Left forelimb (tissue), 1 donor: ENCODE data around the gene ZRANB3.
"Not testable (repeated sequence)": the region's sequence is repeated elsewhere in the genome, so short reads cannot be mapped to it uniquely, and the experiment has no call there.

ENCODE experiments used
- DNase-seq: peaks from one replicate; pipeline ENCODE4 v3.0.0-alpha.2; 2018; ENCODE audit warnings: low spot score

ZRANB3 gene

DNA sequence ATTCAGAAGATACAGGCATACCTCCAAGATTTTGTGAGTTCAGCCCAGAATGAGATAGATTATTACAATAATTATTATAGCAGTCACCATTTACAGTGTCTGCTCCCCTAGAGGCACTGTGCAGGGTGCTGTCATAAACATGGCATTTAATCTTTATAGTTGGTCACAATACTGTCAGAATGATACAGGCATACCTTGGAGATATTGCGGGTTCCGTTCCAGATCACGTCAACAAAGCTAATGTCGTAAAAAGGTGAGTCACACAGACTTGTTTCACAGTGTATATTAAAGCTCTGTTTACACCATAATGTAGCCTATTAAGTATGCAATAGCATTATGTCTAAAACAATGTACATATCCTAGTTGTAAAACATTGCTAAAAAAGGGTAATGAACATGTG is 45.6 kb downstream of the ZRANB3 start:
- DNase-seq, result no peak

DNA sequence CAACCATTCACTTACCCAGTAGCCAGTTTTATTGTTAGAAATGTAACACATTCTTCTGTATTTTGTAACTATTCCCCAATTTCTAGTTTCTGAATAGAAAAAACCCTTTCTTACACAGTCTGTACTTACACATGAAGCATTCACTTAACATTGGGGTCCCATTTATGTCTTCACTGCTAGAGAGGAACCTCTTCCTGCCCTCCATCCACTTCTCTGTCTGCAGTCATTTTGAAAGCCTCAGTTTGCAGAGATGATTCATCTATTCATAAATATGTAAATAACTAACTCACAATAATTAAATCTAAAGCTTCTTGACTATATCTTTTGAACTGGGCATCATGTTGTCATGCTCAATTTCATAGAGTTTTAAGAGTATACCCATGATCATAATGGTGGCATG is 55.9 kb downstream of the ZRANB3 start:
- no peak for DNase-seq

DNA sequence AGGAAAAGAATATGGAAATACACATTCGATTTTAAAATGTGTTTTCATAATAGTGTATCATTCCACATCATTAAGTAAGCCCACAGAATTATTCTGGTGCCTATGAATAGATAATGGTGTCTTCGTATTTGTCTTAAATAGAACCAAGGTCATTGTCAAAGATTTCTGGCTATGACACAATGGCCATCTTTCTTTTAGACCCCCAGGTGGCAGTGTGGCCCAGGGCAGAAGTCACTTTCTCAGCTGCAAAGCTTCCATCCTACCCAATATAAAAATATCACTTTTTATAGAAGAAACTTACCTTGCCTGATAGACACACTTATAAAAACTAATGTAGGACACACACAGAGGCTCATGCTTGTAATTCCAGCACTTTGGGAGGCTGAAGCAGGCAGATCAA is 57.5 kb downstream of the ZRANB3 start:
- no peak for DNase-seq

DNA sequence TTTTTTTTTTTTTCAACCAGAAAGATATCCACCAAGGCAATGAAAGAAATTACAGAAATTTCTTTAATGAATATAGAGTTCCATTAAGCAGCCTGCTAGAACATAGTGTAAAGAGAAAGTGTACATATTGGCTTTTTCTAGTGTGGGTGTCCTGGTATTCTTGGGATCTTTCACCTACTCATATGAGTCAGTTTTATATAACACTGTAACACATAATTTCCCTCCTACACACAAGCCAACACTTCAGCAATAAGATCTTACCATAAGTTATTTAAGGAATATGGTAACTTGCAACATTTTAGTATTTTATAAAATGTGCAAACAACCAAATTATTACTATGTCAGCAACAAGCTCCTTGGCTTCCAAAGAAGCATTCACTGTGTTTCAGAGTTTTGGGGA is 59.9 kb downstream of the ZRANB3 start:
- no peak for DNase-seq

DNA sequence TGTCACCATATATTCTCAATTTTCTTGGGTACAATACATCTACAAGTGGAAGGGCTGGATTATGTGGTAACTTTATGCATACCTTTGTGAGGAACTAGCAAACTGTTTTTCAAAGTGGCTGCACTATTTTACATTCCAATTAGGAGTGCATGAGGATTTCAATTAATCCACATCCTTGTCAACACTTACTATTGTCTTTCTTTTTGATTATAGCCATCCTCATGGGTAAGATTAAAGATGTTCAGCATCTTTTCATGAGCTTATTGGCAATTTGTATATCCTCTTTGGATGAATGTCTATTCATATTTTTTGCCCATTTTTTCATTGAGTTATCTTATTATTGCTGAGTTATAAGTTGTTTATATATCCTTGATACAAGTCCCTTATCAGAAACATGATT is 73.7 kb downstream of the ZRANB3 start:
- DNase-seq, result no peak

DNA sequence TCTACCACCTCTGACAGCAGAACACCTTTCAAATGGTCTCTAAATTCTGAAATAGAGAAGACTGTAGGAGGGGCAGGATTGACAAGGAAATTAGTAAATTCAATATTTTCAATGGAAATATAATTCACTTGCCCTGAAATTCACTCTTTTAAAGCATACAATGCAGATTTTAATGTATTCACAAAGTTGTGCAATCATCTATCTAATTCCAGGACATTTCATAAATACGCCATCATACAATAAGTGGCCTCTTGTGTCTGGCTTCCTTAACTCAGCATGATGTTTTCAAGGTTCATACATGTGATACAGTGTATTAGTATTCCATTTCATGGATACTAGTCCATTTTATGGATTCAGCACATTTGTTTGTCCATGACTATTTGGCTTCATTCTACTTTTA is 74.2 kb downstream of the ZRANB3 start:
- no peak for DNase-seq

DNA sequence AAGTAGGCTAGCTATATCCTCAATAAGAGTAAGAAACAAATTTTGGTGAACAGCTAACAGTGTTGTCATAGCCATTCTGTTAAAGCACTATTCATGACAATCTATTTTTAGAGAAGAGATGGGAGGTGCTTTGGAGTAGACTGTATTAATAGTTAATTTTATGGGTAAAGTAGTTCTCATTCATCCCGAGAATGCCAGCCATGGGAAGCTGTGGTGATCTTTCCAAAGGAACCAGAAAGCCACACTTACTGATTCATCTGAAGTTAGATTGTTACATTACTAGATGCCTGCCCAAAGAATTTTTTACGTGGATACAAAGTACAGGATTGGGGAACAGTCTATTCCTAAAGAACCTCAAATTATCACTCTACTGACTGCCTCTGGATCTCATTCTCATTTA is 74.6 kb downstream of the ZRANB3 start:
- no peak for DNase-seq

DNA sequence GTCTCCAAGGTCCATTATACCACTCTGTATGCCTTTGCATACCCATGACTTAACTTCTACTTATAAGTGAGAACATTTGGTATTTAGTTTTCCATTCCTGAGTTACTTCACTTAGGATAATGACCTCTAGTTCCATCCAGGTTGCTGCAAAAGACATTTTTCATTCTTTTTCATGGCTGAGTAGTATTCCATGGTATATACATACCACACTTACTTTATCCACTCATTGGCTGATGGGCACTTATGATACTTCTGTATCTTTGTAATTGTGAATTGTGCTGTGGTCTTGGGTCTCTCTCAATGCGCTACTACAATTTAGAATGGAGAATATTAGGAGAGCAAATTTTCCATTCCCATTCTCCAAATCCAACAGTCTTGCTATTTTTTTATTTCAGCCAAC is 76.4 kb downstream of the ZRANB3 start:
- no peak for DNase-seq

DNA sequence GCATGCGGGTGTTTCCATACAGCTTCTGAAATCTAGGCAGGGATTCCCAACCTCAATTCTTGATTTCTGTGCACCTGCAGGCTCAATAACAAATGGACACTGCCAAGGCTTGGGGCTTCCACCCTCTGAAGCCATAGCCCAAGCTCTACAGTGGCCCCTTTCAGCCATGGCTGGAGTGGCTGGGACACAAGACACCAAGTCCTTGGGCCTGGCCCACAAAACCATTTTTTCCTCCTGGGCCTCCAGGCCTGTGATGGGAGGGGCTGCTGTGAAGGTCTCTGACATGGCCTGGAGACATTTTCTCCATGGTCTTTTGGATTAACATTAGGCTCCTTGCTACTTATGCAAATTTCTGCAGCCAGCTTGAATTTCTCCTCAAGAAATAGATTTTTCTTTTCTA is 78.0 kb downstream of the ZRANB3 start:
- DNase-seq, result not testable (repeated sequence)

DNA sequence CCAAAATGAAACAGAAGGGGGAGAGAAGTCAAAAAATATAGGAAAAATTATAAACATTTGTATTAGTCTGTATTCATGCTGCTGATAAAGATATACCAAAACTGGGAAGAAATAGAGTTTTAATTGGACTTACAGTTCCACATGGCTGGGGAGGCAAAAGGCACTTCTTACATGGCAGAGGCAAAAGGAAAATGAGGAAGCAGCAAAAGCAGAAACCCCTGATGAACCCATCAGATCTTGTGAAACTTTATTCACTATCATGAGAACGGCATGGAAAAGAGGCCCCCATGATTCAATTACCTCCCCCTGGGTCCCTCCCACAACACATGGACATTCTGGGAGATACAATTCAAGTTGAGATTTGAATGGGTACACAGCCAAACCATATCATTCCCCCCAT is 79.1 kb downstream of the ZRANB3 start:
- no peak for DNase-seq

DNA sequence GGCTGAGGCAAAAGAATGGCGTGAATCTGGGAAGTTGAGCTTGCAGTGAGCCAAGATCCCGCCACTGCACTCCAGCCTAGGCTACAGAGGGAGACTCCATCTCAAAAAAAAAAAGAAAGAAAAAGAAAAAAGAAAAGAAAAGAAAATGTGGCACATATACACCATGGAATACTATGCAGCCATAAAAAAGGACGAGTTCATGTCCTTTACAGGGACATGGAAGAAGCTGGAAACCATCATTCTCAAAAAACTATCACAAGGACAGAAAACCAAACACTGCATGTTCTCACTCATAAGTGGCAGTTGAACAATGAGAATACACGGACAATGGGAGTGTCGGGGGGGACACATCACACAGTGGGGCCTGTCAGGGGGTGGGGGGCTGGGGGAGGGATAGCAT is 88.0 kb downstream of the ZRANB3 start:
- not testable (repeated sequence) for DNase-seq

DNA sequence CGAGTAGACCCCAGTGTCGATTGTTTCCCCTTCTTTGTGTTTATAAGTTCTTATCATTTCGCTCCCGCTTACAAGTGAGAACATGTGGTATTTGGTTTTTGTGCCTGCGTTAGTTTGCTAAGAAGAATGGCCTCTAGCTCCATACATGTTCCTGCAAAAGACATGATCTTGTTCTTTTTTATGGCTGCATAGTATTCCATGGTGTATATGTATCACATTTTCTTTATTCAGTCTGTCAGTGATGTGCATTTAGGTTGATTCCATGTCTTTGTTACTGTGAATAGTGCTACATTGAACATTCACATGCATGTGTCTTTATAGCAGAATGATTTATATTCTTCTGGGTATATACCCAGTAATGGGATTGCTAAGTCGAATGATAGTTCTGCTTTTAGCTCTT is 95.9 kb downstream of the ZRANB3 start:
- DNase-seq, result not testable (repeated sequence)

DNA sequence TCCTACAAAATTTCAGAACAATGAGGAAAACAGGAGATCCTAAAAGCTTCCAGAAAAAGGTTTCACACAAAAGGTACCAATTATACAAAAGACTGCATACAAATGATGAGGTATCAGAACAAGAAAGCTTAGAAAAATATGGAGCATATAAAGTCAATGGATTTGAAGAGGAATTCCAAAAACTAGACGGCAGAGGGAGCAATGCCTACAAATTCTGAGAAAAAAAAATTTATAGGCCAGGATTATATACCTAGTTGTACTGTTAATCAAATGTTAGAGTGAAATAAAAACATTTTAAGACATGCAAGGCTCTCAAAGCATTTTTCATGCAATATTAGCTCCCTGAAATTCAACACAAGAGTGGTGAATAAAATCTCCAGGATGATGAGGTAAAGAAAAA is 106.2 kb downstream of the ZRANB3 start:
- no peak for DNase-seq

DNA sequence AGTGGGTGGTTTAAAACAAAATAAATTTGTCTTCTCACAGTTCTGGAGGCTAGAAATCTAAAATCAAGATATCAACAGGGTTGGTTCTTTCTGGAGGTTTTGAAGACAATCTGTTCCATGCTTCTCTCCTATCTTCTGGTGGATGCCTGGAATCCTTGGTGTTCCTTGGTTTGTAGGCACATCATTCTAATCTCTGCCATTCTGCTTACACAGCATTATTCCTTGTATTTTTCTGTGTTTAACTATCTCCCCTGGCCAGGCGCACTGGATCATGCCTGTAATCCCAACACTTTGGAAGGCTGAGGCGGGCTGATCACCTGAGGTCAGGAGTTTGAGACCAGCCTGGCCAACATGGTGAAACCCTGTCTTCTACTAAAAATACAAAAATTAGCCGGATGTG is 108.1 kb downstream of the ZRANB3 start:
- no peak for DNase-seq

DNA sequence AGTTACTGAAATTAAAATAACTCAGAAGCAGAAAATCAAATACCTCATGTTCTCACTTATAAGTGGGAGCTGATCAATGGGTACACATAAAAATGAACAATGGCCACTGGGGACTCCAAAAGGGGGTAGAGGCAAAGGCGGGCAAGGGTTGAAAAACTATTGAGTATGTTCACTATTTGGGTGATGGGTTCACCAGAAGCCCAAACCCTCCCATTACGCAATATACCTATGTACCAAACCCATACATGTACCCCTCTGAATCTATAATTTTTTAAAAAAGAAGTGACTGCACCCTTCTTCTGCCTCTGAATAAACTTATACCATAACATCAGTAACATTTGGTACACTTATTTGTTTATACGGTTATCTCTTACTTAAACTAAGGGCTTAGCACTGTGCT is 119.4 kb downstream of the ZRANB3 start:
- no peak for DNase-seq

DNA sequence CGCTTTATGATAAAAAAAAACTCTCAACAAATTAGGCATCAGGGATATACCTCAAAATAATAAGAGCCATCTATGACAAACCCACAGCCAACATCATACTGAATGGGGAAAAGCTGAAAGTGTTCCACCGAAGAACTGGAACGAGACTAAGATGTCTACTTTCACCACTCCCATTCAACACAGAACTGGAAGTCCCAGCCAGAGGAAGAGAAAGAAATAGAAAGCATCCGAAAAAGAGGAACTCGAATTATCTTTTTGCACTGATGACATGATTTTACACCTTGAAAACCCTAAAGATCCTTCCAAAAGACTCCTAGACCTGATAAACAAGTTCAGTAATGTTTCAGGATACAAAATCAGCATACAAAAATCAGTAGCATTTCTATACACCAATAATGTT is 121.6 kb downstream of the ZRANB3 start:
- DNase-seq, result no peak

DNA sequence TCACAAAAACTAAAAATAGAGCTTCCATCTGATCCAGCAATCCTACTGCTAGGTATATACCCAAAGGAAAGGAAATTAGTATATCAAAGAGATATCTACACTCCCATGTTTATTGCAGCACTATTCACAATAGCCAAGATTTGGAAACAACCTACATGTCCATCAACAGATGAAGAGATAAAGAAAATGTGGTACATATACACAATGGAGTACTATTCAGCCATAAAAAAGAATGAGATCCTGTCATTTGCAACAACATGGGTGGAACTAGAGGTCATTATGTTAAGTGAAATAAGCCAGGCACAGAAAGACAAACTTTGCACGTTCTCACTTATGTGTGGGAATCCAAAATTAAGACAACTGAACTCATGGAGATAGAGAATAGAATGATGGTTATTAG is 134.8 kb downstream of the ZRANB3 start:
- DNase-seq, result not testable (repeated sequence)

DNA sequence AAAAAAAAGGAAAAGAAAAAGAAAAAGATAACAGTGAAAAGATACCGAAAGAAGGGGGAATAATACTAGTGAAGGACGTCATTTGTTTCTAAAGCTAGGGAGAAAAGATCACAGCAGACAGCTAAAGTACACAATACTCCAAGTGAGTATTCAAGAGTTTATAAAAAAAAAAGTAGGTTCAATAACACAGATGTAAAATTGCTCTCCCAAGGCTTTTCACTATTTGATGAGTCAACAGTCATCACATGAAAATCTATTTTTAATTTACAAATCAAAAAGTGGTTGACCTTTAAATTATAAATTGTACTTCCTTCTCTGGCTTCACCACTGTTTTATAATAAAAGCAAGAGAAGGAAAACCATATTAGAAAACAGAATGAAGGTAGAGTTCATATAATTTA is 144.0 kb downstream of the ZRANB3 start:
- no peak for DNase-seq

DNA sequence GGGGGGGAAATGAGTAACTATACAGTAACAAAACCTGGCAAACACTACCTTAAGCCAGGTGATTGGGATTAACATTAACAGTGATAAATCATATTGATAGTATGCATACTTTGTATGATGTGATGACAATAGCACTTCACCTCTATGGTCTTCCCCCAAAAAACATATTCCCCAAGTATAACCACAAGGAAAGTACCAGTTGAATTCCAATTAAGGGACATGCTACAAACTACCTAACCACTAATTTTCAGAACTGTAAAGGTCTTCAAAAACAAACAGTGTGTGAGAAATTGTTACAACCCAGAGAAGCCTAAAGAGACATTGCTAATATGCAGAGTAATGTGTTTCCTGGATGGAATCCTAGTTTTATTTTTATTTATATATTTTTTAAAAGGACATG is 152.4 kb downstream of the ZRANB3 start:
- no peak for DNase-seq

DNA sequence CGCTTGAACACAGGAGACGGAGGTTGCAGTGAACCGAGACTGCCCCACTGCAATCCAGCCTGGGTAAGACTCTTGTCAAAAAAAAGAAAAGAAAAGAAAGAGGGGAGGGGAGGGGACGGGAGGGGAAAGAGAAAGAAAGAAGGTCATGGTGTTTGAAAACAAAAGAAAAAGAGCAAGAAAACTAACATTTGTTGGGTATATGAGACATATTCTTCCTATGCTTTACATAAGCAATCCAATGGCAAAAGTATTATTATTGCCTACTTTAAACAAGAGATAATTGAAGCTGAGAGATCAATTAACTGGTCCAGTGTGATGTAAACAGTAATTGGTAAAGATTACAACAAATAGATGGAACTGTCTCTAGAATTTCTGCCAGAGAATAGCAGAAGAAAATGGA is 157.3 kb downstream of the ZRANB3 start:
- no peak for DNase-seq

DNA sequence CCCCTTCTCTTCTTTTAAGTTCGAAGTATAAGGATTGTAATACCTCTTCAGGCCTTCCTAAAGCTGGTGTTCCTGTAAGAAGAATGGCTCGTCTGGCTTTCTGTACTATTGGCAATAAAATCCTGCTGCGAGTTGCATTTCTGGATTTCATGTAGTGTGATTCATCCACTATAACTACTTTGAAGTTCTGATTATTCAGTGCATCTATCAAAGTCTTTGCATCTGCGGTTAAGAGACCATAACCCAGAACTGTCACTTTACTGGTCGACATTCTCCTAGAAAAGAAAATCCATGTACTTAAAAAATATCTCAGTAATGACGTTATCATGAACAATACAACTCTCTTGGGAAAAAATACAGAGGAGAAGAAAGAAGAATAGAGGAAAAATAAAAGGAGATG is 181.1 kb downstream of the ZRANB3 start:
- no peak for DNase-seq

DNA sequence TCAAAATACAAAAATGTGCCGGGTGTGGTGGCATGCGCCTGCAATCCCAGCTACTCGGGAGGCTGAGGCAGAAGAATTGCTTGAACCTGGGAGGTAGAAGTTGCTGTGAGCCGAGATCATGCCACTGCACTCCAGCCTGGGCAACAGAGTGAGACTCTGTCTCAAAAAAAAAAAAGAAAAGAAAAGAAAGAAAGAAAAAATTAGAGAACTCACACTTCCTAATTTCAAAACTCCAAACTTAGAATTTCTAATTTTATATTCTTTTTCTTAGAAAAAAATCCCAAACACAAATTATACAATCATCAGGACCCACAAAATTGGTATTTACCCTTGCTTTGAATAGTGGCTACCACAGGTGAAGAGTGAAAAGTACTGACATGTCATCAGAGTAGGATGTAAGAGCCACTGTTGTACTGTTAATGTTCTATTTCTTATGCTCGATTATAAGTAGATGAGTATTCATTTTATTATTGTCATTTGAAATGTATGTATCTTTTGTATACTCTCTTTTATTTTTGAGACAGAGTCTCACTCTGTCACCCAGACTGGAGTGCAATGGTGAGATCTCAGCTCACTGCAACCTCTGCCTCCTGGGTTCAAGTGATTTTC is 182.8 kb downstream of the ZRANB3 start:
- DNase-seq, result not testable (repeated sequence)

DNA sequence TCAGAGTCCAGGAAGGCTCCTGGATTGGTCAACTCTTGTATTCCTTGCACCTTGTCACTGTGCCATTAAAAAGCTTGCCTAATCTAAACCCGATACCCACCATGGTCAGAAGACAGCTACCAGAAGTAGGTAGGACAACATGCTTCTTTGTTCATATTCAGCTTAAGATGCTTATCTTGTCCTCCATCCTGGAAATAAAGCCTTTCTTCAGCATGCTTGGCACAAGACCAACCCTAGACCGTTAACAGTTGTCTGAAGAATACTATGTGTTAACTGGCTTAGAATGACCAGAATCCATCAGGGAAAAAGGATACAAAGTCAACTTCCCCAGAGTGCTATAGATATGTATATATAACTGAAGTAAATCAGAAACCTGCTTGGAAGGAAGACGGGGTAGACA is 193.9 kb downstream of the ZRANB3 start:
- no peak for DNase-seq

DNA sequence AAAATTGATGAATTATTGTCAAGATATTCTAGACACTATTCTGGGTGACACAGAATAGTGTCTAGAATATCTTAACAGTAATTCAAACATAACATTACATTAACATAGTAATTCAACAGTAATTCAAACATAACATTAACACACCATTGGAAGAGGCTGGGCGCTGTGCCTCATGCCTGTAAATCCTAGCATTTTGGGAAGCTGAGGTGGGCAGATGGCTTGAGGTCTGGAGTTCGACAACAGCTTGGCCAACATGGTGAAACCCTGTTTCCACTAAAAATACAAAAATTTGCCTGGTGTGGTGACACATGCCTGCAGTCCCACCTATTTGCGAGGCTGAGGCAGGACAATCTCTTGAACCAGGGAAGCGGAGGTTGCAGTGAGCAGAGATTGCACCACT is 195.8 kb downstream of the ZRANB3 start:
- DNase-seq, result no peak

DNA sequence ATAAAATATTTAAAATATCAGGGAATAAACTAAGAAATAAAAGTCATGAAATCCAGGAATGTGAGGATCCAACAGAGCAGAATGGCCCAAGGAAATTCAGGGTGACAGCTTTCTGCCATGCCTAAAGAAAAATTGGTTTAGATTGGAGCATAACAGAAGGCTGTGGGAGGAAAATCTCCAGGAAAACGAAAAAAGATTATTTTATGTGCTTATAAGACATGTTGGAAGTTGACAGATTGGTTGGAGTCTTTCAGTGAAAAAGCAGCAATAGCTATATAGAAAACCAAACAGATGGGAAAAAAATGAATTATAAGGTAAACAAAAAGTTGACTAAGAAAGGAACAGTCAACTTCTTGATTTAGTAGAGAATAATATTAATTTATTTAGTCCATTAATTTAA is 203.9 kb downstream of the ZRANB3 start:
- no peak for DNase-seq
